Body of pancreas (tissue), 4 donors: ENCODE data around the gene SUMO3.

Experiments used
- POLR2A ChIP-seq, 3 donors: fragments of 450-650 bp; IDR thresholded peaks; one replicate each; pipeline ENCODE4 v1.6.1; 2016; ENCODE audit warnings: antibody characterized with exemption in 3 of 3, mild to moderate bottlenecking in 2 of 3
- TF ChIP-seq, protein P1 (sequence below), 7 experiments: fragments of 450-650 bp in 4 of 7; fragments of 200-600 bp in 3 of 7; sonication (generic) in 3 of 7; IDR thresholded peaks; one replicate each; pipeline ENCODE4 v1.5.1; 2016 to 2019; ENCODE audit warnings: antibody characterized with exemption in 7 of 7

DNA sequence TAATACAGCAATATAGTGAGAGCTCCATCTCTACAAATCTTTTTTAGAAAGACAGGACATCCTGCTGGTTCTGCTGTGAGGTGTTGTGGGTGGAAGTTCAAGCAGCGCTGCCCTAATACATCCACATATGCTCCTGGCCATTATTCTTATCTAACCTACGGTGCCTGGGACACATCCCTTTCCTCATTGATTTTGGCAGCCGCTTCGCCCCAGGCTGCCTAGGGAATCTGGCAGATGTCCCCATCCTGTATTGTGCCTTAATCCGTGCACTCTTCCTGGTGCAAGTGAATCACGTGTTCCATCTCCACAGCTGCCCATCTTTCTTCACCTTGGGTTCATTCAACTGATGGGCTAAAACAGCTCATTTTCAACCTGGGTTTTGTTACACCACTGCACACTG, 13.1 kb downstream of the SUMO3 start:
- TF ChIP-seq, protein P1, sequence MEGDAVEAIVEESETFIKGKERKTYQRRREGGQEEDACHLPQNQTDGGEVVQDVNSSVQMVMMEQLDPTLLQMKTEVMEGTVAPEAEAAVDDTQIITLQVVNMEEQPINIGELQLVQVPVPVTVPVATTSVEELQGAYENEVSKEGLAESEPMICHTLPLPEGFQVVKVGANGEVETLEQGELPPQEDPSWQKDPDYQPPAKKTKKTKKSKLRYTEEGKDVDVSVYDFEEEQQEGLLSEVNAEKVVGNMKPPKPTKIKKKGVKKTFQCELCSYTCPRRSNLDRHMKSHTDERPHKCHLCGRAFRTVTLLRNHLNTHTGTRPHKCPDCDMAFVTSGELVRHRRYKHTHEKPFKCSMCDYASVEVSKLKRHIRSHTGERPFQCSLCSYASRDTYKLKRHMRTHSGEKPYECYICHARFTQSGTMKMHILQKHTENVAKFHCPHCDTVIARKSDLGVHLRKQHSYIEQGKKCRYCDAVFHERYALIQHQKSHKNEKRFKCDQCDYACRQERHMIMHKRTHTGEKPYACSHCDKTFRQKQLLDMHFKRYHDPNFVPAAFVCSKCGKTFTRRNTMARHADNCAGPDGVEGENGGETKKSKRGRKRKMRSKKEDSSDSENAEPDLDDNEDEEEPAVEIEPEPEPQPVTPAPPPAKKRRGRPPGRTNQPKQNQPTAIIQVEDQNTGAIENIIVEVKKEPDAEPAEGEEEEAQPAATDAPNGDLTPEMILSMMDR (IDR thresholded peaks at IDR 0.05), result no peak
- TF ChIP-seq POLR2A (IDR thresholded peaks at IDR 0.05), result no peak
